Jurkat, Clone E6-1 (cell line): ENCODE results near the gene BNIP2.

Experiments
- DNase-seq: peaks from one replicate; pipeline ENCODE4 v3.0.0-alpha.2; 2011; ENCODE audit warnings: low read depth, low spot score
- H3K4me3 ChIP-seq: 2 replicates; pipeline ENCODE4 v1.5.1; 2011; ENCODE audit warnings: mild to moderate bottlenecking, low read length, control low read depth, moderate library complexity

Gene BNIP2

GRCh38 chr15:59691194-59691805, 2.2 kb upstream of the BNIP2 start:
- H3K4me3 ChIP-seq: no peak overlapping the region
- DNase-seq: peak; percentile 62

- H3K4me3 ChIP-seq: peak overlapping the region; percentile 95
- DNase-seq: peak; percentile 60
Measured at GRCh38 chr15:59689626-59690236, 611 bp upstream of the BNIP2 start.

- peak; percentile 45 for DNase-seq
- peak overlapping the region; percentile 95 for H3K4me3 ChIP-seq
Measured at GRCh38 chr15:59688423-59688781, 718 bp downstream of the BNIP2 start.

GRCh38 chr15:59687836-59688235, 1.3 kb downstream of the BNIP2 start:
- peak overlapping the region; percentile 95 for H3K4me3 ChIP-seq
- peak; percentile 19 for DNase-seq

- DNase-seq: no peak
- no peak overlapping the region for H3K4me3 ChIP-seq
Measured at GRCh38 chr15:59686389-59686788, 2.7 kb downstream of the BNIP2 start.

- H3K4me3 ChIP-seq: no peak overlapping the region
- DNase-seq: no peak
Measured at GRCh38 chr15:59685737-59686297, 3.3 kb downstream of the BNIP2 start.

GRCh38 chr15:59680870-59681269, 8.2 kb downstream of the BNIP2 start:
- no peak overlapping the region for H3K4me3 ChIP-seq

GRCh38 chr15:59680346-59680745, 8.8 kb downstream of the BNIP2 start:
- no peak for DNase-seq
- H3K4me3 ChIP-seq: no peak overlapping the region

More at GRCh38 chr15:59680870-59681269, 8.2 kb downstream of the BNIP2 start:
- no peak for DNase-seq

GRCh38 chr15:59678620-59679019, 10.5 kb downstream of the BNIP2 start:
- DNase-seq: no peak
- H3K4me3 ChIP-seq: no peak overlapping the region

GRCh38 chr15:59678172-59678571, 10.9 kb downstream of the BNIP2 start:
- no peak for DNase-seq
- no peak overlapping the region for H3K4me3 ChIP-seq

- DNase-seq: no peak
- H3K4me3 ChIP-seq: no peak overlapping the region
Measured at GRCh38 chr15:59676565-59676964, 12.6 kb downstream of the BNIP2 start.

GRCh38 chr15:59674361-59674877, 14.7 kb downstream of the BNIP2 start:
- DNase-seq: no peak
- no peak overlapping the region for H3K4me3 ChIP-seq

- no peak for DNase-seq
- no peak overlapping the region for H3K4me3 ChIP-seq
Measured at GRCh38 chr15:59668556-59668955, 20.6 kb downstream of the BNIP2 start.

GRCh38 chr15:59662260-59662659, 26.9 kb downstream of the BNIP2 start:
- DNase-seq: no peak
- no peak overlapping the region for H3K4me3 ChIP-seq

GRCh38 chr15:59659366-59659765, 29.8 kb downstream of the BNIP2 start:
- no peak overlapping the region for H3K4me3 ChIP-seq
- no peak for DNase-seq

- peak overlapping the region; percentile 61 for H3K4me3 ChIP-seq
- DNase-seq: no peak
Measured at GRCh38 chr15:59657635-59658125, 31.4 kb downstream of the BNIP2 start.

GRCh38 chr15:59656897-59657634, 32.1 kb downstream of the BNIP2 start, which contains the start of gene GTF2A2:
TSS of gene GTF2A2 (minus strand) at chr15:59657515. CDS start at chr15:59652277, 5,238 bp downstream.
- H3K4me3 ChIP-seq: peak within 1 kb of the TSS; percentile 61
- peak; percentile 90 for DNase-seq

- H3K4me3 ChIP-seq: no peak overlapping the region
- no peak for DNase-seq
Measured at GRCh38 chr15:59654046-59654445, 35.1 kb downstream of the BNIP2 start.

- DNase-seq: no peak
Measured at GRCh38 chr15:59649603-59650002, 39.5 kb downstream of the BNIP2 start.

GRCh38 chr15:59647085-59647484, 42.0 kb downstream of the BNIP2 start:
- no peak overlapping the region for H3K4me3 ChIP-seq
- no peak for DNase-seq

More at GRCh38 chr15:59649603-59650002, 39.5 kb downstream of the BNIP2 start:
- no peak overlapping the region for H3K4me3 ChIP-seq
